PFSK-1 (cell line): Measurements from ENCODE around the gene PARP3.

ENCODE experiments used
- POLR2AphosphoS5 ChIP-seq: IDR thresholded peaks from 2 replicates; pipeline ENCODE4 v1.6.1; 2012; ENCODE audit warnings: low read depth, mild to moderate bottlenecking, control low read depth, low read length, moderate library complexity
- SIN3A ChIP-seq: IDR thresholded peaks from 2 replicates; pipeline ENCODE4 v1.6.1; 2012; ENCODE audit warnings: mild to moderate bottlenecking, low read length, moderate library complexity, borderline replicate concordance; ENCODE audit not compliant: insufficient read depth
- TAF1 ChIP-seq: IDR thresholded peaks from 2 replicates; pipeline ENCODE4 v1.6.1; 2012; ENCODE audit warnings: low read length, control low read depth, borderline replicate concordance; ENCODE audit not compliant: insufficient read depth
- TF ChIP-seq, protein P1 (sequence below), 2 experiments: IDR thresholded peaks; 2 replicates each; pipeline versions ENCODE4 v1.6.1 to v1.8.0; 2011 to 2012; ENCODE audit warnings: low read depth in 2 of 2, low read length in 2 of 2, control low read depth in 1 of 2, inconsistent platforms in 1 of 2, mild to moderate bottlenecking in 1 of 2, moderate library complexity in 1 of 2; ENCODE audit not compliant: insufficient read depth in 1 of 2

DNA sequence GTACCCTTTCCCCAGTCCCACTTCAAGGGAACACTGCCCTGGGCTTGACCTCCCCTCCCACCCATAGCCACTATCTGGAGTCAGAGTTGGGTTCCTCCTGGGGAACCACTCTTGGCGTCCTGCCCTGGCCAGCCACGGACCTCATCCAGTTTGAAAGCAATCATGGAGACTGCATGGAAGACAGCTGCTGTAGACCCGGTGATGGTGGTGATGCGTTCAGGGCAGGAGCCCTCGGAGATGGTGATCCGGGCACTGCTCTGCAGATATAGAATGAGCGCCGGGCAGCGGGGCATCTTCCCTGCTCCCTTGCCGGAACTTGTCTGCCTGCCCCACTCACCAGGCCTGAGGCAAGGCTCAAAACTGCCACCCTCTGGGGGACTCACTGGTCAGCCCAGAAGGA is 18.2 kb downstream of the PARP3 start:
- TF ChIP-seq, protein P1, sequence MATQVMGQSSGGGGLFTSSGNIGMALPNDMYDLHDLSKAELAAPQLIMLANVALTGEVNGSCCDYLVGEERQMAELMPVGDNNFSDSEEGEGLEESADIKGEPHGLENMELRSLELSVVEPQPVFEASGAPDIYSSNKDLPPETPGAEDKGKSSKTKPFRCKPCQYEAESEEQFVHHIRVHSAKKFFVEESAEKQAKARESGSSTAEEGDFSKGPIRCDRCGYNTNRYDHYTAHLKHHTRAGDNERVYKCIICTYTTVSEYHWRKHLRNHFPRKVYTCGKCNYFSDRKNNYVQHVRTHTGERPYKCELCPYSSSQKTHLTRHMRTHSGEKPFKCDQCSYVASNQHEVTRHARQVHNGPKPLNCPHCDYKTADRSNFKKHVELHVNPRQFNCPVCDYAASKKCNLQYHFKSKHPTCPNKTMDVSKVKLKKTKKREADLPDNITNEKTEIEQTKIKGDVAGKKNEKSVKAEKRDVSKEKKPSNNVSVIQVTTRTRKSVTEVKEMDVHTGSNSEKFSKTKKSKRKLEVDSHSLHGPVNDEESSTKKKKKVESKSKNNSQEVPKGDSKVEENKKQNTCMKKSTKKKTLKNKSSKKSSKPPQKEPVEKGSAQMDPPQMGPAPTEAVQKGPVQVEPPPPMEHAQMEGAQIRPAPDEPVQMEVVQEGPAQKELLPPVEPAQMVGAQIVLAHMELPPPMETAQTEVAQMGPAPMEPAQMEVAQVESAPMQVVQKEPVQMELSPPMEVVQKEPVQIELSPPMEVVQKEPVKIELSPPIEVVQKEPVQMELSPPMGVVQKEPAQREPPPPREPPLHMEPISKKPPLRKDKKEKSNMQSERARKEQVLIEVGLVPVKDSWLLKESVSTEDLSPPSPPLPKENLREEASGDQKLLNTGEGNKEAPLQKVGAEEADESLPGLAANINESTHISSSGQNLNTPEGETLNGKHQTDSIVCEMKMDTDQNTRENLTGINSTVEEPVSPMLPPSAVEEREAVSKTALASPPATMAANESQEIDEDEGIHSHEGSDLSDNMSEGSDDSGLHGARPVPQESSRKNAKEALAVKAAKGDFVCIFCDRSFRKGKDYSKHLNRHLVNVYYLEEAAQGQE (IDR thresholded peaks at IDR 0.05; ENCODE audit: insufficient read depth in 1 of 2, low read depth in 2 of 2, low read length in 2 of 2): no peak
- TF ChIP-seq TAF1 (no peak), POLR2AphosphoS5 (no peak), SIN3A (no peak)
